Measurements from ENCODE around the gene ZNF668. TPM values are rescaled to one million over a fixed set of nuclear protein-coding genes. Genes with fewer than 3 reads are reported as not detected.
A peak's percentile ranks its signal among the peaks of the same experiment; 100 is the strongest.

The ZNF668 gene
- total and polyA plus RNA-seq, 2 of the 13 experiments (the other 11 are each of a cell fraction or from before 2014, with no cell fraction given), result 3.8 to 9.8 TPM

DNA sequence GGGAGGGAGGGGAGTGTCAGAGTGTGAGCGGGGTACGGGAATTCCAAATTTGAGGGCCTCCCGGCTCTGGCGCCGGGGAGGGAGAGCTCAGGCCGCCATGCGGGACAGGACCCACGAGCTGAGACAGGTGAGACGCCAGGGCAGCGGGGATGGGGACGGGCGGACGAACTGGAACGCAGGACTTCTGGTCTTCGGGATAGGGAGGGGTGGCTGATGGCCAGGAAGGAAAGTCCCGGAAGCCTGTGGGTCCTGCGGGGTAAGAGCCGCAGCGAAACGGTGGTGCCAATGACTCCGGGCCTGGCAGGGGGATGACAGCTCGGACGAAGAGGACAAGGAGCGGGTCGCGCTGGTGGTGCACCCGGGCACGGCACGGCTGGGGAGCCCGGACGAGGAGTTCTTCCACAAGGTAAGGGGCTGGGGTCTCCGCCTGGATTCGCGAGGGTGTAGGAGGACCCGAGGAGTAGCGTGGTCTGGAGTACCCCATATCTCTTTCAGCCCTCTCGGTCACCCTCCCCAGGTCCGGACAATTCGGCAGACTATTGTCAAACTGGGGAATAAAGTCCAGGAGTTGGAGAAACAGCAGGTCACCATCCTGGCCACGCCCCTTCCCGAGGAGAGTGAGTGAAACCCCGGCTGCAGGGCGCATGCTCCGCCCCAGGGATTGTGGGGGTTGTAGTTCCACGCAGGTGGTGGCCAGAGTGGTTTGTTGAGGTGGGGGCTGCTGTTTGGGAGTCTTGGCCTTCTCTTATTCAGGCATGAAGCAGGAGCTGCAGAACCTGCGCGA lies 40.1 kb downstream of the ZNF668 start (continued):
- TF ChIP-seq, protein P1, sequence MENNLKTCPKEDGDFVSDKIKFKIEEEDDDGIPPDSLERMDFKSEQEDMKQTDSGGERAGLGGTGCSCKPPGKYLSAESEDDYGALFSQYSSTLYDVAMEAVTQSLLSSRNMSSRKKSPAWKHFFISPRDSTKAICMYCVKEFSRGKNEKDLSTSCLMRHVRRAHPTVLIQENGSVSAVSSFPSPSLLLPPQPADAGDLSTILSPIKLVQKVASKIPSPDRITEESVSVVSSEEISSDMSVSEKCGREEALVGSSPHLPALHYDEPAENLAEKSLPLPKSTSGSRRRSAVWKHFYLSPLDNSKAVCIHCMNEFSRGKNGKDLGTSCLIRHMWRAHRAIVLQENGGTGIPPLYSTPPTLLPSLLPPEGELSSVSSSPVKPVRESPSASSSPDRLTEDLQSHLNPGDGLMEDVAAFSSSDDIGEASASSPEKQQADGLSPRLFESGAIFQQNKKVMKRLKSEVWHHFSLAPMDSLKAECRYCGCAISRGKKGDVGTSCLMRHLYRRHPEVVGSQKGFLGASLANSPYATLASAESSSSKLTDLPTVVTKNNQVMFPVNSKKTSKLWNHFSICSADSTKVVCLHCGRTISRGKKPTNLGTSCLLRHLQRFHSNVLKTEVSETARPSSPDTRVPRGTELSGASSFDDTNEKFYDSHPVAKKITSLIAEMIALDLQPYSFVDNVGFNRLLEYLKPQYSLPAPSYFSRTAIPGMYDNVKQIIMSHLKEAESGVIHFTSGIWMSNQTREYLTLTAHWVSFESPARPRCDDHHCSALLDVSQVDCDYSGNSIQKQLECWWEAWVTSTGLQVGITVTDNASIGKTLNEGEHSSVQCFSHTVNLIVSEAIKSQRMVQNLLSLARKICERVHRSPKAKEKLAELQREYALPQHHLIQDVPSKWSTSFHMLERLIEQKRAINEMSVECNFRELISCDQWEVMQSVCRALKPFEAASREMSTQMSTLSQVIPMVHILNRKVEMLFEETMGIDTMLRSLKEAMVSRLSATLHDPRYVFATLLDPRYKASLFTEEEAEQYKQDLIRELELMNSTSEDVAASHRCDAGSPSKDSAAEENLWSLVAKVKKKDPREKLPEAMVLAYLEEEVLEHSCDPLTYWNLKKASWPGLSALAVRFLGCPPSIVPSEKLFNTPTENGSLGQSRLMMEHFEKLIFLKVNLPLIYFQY (CRISPR knock-in tag; IDR thresholded peaks at IDR 0.05; ENCODE audit: borderline replicate concordance), result peak; percentile 69; the same call in 1 of the 2 replicates
- no peak for TF ChIP-seq NFE2 (CRISPR knock-in tag; IDR thresholded peaks at IDR 0.05)
- no peak for TF ChIP-seq ATM (IDR thresholded peaks at IDR 0.05; ENCODE audit: borderline replicate concordance)
- TF ChIP-seq HMG20B (CRISPR knock-in tag; conservative IDR thresholded peaks at IDR 0.05), result no peak
- peak in 1 of 2 experiments; percentile 40; a peak in 1 of 4 replicates for TF ChIP-seq REST (IDR thresholded peaks at IDR 0.05; ENCODE audit: borderline replicate concordance in 1 of 2, low read depth in 1 of 2, low read length in 2 of 2)
- TF ChIP-seq ZNF629 (CRISPR knock-in tag; conservative IDR thresholded peaks at IDR 0.05), result peak; percentile 43; the same call in 1 of the 2 replicates
- no peak for TF ChIP-seq ZNF773 (CRISPR knock-in tag; IDR thresholded peaks at IDR 0.05; ENCODE audit: borderline replicate concordance)
- TF ChIP-seq ZNF318 (CRISPR knock-in tag; IDR thresholded peaks at IDR 0.05), result no peak; the same call in 1 of the 2 replicates
- no peak for TF ChIP-seq ONECUT2 (CRISPR knock-in tag; IDR thresholded peaks at IDR 0.05)
- no peak for TF ChIP-seq ZNF777 (CRISPR knock-in tag; IDR thresholded peaks at IDR 0.05)

Measured in HepG2 (cell line).